PFSK-1 (cell line): Measurements from ENCODE around the gene MAN2B1.

Source experiments
- FOXP2 ChIP-seq: optimal IDR thresholded peaks from 2 replicates; pipeline ENCODE3; 2011; ENCODE audit warnings: borderline replicate concordance, control low read depth, inconsistent platforms; ENCODE audit not compliant: insufficient read depth; ENCODE audit errors: extremely low read length, extremely low read depth
- POLR2AphosphoS5 ChIP-seq: IDR thresholded peaks from 2 replicates; pipeline ENCODE4 v1.6.1; 2012; ENCODE audit warnings: low read depth, mild to moderate bottlenecking, control low read depth, low read length, moderate library complexity
- REST ChIP-seq, 2 experiments: IDR thresholded peaks; 2 replicates each; pipeline versions ENCODE4 v1.6.1 to v1.8.0; 2011 to 2012; ENCODE audit warnings: low read depth in 2 of 2, low read length in 2 of 2, control low read depth in 1 of 2, inconsistent platforms in 1 of 2, mild to moderate bottlenecking in 1 of 2, moderate library complexity in 1 of 2; ENCODE audit not compliant: insufficient read depth in 1 of 2
- SIN3A ChIP-seq: IDR thresholded peaks from 2 replicates; pipeline ENCODE4 v1.6.1; 2012; ENCODE audit warnings: mild to moderate bottlenecking, low read length, moderate library complexity, borderline replicate concordance; ENCODE audit not compliant: insufficient read depth
- TAF1 ChIP-seq: IDR thresholded peaks from 2 replicates; pipeline ENCODE4 v1.6.1; 2012; ENCODE audit warnings: low read length, control low read depth, borderline replicate concordance; ENCODE audit not compliant: insufficient read depth

MAN2B1 gene

DNA sequence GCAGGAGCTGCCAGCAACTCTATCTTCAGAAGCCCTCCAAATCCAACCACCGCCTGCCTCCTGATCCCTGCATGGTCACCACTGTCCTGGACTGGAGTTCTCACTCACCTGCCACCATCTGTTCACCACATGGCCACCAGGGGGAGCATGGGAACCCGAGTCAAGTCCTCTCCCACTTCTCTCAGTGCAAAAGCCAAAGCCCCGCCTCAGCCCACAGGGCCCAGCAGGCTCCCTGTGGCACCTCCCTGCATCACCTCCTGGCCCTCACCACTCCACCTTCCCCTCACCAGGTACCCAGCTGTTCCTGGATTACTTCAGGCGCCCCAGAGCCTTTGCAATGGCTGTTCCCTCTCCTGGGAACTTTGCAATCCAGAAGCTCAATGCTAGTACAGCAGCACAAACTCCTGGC lies 9.8 kb upstream of the MAN2B1 start:
- 0 out of 2 replicates have a peak, but pooled peaks have one; percentile 26 for TF ChIP-seq POLR2AphosphoS5
- TF ChIP-seq SIN3A = no peak
- no peak for TF ChIP-seq REST (IDR thresholded peaks at IDR 0.05; ENCODE audit: insufficient read depth in 1 of 2, low read depth in 2 of 2, low read length in 2 of 2)

DNA sequence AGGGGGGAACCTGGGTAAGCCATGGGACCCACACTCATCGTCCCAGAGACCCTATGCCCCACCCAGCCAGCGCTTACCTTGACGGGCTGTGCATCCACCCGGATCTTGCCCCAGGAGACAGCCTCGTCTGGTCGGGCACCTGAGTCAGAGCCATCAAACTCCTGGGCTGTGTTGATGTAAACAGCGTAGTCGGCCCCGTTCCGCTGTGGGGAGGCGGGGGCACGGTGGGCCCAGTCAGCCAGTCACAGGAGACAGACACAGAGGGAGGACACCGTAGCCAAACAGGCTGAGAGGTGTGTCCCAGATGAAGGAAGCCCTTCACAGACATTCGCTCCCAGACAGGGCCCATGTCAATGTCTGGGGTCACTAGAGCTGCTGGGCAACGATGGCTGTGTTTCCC lies 9.4 kb upstream of the MAN2B1 start:
- TF ChIP-seq TAF1 (no peak), POLR2AphosphoS5 (peak; percentile 47; the same call in 1 of the 2 replicates)

DNA sequence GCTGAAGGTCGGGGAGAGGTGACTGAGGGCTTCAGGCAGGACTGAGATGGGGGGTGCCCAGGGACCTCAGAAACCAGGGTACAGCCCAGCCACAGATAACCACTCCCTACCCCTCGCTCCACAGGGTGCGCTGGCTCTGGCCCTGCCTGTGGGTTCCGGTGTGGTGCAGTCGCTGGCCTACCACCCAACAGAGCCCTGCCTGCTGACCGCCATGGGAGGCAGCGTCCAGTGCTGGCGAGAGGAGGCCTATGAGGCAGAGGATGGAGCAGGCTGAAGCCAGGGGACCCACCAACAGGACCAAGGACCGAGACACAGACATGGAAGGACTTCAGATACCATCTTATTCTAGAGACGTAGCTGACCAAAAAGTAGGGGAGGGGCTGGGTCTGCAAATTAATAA lies 8.9 kb upstream of the MAN2B1 start:
- no peak for TF ChIP-seq SIN3A
- TF ChIP-seq FOXP2 = no peak
- no peak for TF ChIP-seq TAF1
- no peak for TF ChIP-seq POLR2AphosphoS5
- TF ChIP-seq REST (IDR thresholded peaks at IDR 0.05; ENCODE audit: insufficient read depth in 1 of 2, low read depth in 2 of 2, low read length in 2 of 2) = no peak

GRCh38 chr19:12672744-12673143 lies 6.2 kb upstream of the MAN2B1 start:
- TF ChIP-seq POLR2AphosphoS5 (no peak), SIN3A (no peak), TAF1 (no peak), FOXP2 (no peak), REST (IDR thresholded peaks at IDR 0.05; ENCODE audit: insufficient read depth in 1 of 2, low read depth in 2 of 2, low read length in 2 of 2) (no peak)

DNA sequence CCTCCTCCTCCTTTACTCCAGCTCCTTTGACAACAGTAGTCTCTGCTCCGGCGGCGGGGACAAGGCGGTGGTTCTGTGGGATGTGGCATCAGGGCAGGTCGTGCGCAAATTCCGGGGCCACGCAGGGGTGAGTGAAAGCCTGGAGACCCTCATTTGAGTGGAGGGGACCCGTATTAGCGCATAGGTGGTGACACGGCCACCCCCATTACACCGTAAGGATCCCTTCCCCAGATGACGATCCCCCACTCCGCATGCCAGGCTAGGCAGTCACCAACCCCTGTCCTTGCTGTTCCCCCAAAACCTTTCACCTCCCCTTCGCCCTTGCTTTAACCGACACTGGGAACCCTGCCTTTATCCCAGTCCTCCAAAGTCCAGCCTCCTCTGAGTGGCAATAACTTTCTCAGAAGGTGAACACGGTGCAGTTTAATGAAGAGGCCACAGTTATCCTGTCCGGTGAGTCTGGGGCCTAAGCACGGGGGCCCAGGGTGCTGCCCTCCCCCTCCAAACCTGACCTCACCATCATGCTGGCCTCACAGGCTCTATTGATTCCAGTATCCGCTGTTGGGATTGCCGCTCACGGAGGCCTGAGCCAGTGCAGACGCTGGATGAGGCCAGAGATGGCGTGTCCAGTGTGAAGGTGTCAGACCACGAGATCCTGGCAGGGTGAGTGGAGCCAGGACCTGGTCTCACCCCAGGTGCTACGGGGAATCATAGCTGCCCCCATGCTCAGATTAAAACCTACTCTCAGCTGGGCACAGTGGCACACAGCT lies 3.8 kb upstream of the MAN2B1 start:
- TF ChIP-seq POLR2AphosphoS5 (peak; percentile 51), SIN3A (no peak)

DNA sequence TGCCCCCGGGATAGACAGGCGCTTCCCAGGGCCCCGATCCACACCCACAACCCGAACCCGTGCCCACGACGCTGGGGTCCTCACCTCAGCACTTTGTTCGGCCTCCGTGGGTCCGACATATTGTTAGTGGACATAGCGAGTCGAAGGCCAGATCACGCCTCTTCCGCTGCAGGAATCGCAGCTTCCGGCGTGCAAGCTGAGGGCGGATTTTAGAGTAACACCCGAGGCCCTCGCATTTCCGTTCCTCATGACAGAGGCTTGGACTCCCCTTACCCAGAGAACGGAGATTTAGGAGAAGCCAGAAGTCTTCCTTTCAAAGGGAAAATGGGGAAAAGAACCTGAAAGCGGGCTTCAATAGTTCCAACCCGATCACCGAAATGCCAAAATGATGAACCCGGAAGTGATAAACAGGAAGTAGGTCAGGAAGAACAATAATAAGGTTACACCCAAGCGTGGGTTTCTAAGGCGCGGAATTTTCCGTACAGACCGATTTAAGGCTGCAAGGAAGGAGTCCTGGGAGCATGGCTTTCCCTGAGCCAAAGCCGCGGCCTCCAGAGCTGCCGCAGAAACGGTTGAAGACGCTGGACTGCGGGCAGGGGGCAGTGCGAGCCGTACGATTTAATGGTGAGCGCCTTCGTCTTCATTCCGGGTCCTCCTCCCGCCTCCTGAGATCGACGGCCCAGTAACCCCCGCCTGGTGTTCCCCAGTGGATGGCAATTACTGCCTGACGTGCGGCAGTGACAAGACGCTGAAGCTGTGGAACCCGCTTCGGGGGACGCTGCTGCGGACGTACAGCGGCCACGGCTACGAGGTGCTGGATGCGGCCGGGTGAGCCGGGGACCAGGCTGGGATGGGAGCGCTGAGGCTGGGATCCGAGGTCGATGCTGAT lies 3.0 kb upstream of the MAN2B1 start:
- no peak for TF ChIP-seq SIN3A
- TF ChIP-seq FOXP2 = peak; percentile 37
- peak; percentile 57; the same call in 1 of the 2 replicates for TF ChIP-seq TAF1
- no peak for TF ChIP-seq REST (IDR thresholded peaks at IDR 0.05; ENCODE audit: insufficient read depth in 1 of 2, low read depth in 2 of 2, low read length in 2 of 2)
